ENCODE measurements around the gene ANO4. TPM values are rescaled to one million over a fixed set of nuclear protein-coding genes. Genes with fewer than 3 reads are reported as not detected.

ANO4 gene
- total RNA-seq, 1 experiment from 2014 or later, result 5.7 TPM

DNA sequence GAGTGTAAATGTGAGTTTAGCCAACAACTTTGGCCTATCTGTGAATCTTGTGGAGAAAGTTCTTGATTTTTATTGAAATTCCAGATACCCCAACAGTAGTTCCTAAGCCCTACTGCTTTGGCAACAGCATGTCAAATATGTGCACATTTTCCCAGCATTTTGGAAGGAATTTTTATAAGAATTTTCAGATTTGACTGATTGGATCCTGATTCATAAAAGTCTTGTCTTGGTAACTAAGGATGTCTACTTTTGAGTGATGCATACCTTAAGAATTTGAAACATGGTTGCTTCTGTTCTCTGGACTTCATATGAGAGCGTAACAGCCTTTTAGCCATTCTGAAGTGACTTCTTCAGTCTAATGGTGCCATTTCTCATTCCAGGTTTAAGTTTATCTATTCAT is 106.7 kb downstream of the ANO4 start:
- Histone ChIP-seq H3K9me3 (ENCODE audit: control insufficient read depth, low read depth, low read length) (no peaks in the 10 kb centered on the region), H3K27me3 (ENCODE audit: insufficient read depth, low read length) (no peaks in the 10 kb centered on the region), H3K79me2 (ENCODE audit: insufficient read depth, low read length) (no peaks in the 10 kb centered on the region), H2BK15ac (ENCODE audit: low read depth, low read length) (no peak overlapping the region), H2AFZ (ENCODE audit: low read length) (no peak overlapping the region), H2BK120ac (ENCODE audit: low read depth, low read length, poor library complexity, severe bottlenecking) (no peak overlapping the region), H3K18ac (ENCODE audit: insufficient read length, low read depth, low read length) (no peak overlapping the region), H2BK20ac (ENCODE audit: low read depth, low read length, poor library complexity, severe bottlenecking) (no peak overlapping the region), H3K23me2 (ENCODE audit: insufficient read length, low read depth, low read length, poor library complexity, severe bottlenecking) (no peaks in the 10 kb centered on the region), H4K5ac (ENCODE audit: insufficient read length, low read depth, low read length) (no peak overlapping the region), H3K23ac (ENCODE audit: insufficient read length, low read depth, low read length) (no peak overlapping the region), H3K79me1 (ENCODE audit: insufficient read depth, low read depth, low read length, poor library complexity, severe bottlenecking) (no peaks in the 10 kb centered on the region), H3K56ac (ENCODE audit: insufficient read length, low read depth, low read length) (no peak overlapping the region), H3K4me1 (ENCODE audit: insufficient read depth, low read length) (no peaks in the 10 kb centered on the region), H2BK12ac (ENCODE audit: insufficient read length, low read depth, low read length) (no peak overlapping the region), H3K27ac (ENCODE audit: insufficient read length, low read depth, low read length) (no peak overlapping the region), H3K4ac (ENCODE audit: low read depth, low read length) (no peak overlapping the region), H3T11ph (ENCODE audit: low read length) (no peak overlapping the region), H4K91ac (ENCODE audit: insufficient read length, low read depth, low read length) (no peak overlapping the region), H3K4me2 (ENCODE audit: insufficient read depth, insufficient read length, low read length) (no peak overlapping the region), H4K8ac (replicated peaks; ENCODE audit: insufficient read length, low read depth, low read length) (no peak overlapping the region), H2AK5ac (ENCODE audit: insufficient read length, low read length) (no peak overlapping the region), H4K20me1 (ENCODE audit: control insufficient read depth, insufficient read depth, insufficient read length) (no peaks in the 10 kb centered on the region), H2BK5ac (ENCODE audit: insufficient read length, low read length) (no peak overlapping the region), H3K9ac (ENCODE audit: extremely low read depth, insufficient read length, low read length) (no peak overlapping the region), H3K14ac (ENCODE audit: insufficient read depth, low read length) (no peak overlapping the region)
- H3K27ac Mint-ChIP-seq, result no peak overlapping the region
- no peaks in the 10 kb centered on the region for H3K4me1 Mint-ChIP-seq
- H3K4me3 Mint-ChIP-seq, result no peak overlapping the region
- H3K27me3 Mint-ChIP-seq (ENCODE audit: low read depth), result no peaks in the 10 kb centered on the region
- no peak for DNase-seq
- no CpG with 5 or more reads among the region's 1 CpG for WGBS (ENCODE audit: extremely low coverage, insufficient read length, low lambda C conversion rate)
- TF ChIP-seq, protein P1, sequence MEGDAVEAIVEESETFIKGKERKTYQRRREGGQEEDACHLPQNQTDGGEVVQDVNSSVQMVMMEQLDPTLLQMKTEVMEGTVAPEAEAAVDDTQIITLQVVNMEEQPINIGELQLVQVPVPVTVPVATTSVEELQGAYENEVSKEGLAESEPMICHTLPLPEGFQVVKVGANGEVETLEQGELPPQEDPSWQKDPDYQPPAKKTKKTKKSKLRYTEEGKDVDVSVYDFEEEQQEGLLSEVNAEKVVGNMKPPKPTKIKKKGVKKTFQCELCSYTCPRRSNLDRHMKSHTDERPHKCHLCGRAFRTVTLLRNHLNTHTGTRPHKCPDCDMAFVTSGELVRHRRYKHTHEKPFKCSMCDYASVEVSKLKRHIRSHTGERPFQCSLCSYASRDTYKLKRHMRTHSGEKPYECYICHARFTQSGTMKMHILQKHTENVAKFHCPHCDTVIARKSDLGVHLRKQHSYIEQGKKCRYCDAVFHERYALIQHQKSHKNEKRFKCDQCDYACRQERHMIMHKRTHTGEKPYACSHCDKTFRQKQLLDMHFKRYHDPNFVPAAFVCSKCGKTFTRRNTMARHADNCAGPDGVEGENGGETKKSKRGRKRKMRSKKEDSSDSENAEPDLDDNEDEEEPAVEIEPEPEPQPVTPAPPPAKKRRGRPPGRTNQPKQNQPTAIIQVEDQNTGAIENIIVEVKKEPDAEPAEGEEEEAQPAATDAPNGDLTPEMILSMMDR (conservative IDR thresholded peaks at IDR 0.05), result no peak
- H3K36me3 Mint-ChIP-seq (ENCODE audit: insufficient read depth in 1 of 3, low read depth in 3 of 3), result no peaks in the 10 kb centered on the region
- H3K9me3 Mint-ChIP-seq, result no peaks in the 10 kb centered on the region
